ENCODE results near the gene CAMK2D.

CAMK2D gene

GRCh38 chr4:113637823-113638561 lies 123.5 kb downstream of the CAMK2D start:
- no peak for DNase-seq (ENCODE audit: low read depth)

GRCh38 chr4:113637363-113637762 lies 124.2 kb downstream of the CAMK2D start:
- no peak for DNase-seq (ENCODE audit: low read depth)

DNA sequence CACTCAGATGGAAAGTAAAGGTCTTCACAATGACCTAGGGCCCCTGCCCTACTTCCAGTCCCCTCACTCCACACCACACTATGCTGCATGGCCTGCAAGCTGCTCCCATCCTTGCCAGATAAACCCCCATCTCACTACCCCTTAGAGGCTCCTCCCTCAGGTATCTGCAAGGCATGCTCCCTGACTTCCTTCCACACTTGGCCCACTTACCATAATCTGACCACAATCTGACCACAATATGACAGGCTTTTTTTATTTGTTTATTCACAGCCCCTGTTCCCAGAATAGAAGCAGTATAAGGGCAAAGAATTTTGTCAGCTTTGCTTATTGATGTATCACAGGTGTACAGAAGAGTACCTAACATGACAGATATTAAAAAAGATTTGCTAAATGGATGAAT lies 124.7 kb downstream of the CAMK2D start:
- DNase-seq (ENCODE audit: low read depth) = no peak

DNA sequence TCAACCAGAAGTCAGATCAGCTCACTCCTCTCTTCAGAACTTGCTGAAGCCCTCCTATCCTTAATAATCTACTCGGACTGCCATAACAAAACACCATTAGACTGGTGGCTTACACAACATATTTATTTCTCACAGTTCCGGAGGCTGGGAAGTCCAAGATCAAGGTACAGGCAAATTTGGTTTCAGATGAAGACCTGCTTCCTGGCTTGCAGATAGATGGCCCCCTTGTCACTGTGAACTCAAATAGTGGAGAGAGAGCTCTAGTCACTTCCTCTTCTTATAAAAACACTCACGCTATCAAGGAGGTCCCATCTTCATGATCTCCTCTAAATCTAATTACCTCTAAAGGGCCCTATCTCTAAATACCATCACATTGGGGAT lies 125.1 kb downstream of the CAMK2D start:
- no peak for DNase-seq (ENCODE audit: low read depth)

GRCh38 chr4:113635739-113636437 lies 125.7 kb downstream of the CAMK2D start:
- DNase-seq (ENCODE audit: low read depth) = no peak

GRCh38 chr4:113634081-113634969 lies 127.2 kb downstream of the CAMK2D start:
- DNase-seq (ENCODE audit: low read depth) = no peak

DNA sequence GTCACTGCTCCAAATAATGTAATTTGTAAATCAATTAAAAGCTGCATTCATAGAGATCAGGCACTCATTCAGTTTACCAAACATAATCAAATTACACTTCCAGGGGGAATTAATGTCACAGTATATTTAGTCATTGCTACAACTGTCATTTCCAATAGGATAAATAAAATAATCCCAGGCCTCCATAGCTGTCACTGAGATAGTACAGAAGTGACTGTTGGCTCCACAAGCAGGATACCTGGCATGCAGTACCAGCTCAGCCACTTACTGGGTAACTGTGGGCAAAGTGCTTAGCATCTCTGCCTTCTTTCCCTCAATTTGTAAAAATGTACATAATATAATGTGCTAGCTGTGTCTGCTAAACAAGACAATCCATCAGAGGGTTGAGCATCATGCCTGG lies 128.1 kb downstream of the CAMK2D start:
- no peak for DNase-seq (ENCODE audit: low read depth)

- no peak for DNase-seq (ENCODE audit: low read depth)
These were observed 132.8 kb downstream of the CAMK2D start for GRCh38 chr4:113628711-113629110.

GRCh38 chr4:113627321-113627720 lies 134.2 kb downstream of the CAMK2D start:
- no peak for DNase-seq (ENCODE audit: low read depth)

GRCh38 chr4:113625902-113626301 lies 135.6 kb downstream of the CAMK2D start:
- no peak for DNase-seq (ENCODE audit: low read depth)

GRCh38 chr4:113623274-113623894 lies 138.2 kb downstream of the CAMK2D start:
- no peak for DNase-seq (ENCODE audit: low read depth)

DNA sequence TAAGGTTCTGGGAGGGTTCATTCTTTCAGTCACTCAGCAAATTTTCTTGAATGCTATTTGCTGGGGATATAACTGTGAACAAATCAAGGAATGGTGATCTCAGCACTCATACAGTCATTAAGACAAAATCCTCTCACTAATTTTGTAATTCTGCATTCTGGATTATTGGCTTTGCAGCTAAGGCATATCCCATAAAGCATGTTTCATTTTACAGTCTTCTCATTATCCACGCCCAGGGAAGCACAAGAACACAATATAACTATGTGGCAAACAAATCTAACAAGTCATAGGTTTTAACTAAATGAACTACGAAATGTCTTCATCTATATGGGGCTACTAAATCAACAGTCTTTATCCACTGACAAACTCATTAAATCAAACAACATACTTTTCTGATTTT lies 139.9 kb downstream of the CAMK2D start:
- DNase-seq (ENCODE audit: low read depth) = no peak

- DNase-seq (ENCODE audit: low read depth) = no peak
These were observed 141.5 kb downstream of the CAMK2D start for GRCh38 chr4:113620032-113620431.

DNA sequence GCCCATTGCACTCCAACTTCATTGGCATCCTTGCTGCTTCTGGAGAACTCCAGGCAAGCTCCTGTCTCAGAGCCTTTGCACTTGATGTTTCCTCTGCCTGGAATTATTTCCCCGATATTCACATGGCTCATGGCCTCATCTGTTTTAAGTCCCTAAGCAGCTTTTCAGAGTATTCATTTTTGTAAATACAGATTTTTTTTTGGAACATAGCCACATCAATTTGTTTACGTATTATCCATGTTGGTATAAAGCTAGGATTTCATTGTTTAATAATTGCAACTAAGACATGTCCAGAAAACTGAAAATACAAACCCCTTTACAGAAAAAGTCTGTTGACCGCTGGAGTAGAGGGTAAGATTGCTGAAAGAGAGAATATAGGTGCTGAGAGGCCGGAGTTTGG lies 142.0 kb downstream of the CAMK2D start:
- no peak for DNase-seq (ENCODE audit: low read depth)

DNA sequence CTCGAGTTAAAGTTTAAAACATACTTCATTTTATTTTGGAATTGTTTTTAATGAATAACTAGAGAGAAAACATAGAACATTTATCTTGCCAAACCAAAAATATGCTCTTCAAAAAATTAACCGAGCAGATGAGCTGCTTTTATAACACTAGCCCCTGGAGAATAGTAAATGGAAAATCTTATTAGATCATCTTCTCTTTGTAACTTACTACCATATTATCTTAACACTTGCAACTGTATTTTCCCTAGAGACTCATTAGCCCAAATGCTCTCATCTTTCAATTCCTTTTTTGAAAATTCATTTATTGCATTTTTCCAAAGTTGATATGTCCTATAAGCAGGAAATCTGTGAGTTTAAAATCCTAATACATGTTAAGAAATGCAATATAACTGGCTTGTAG lies 143.3 kb downstream of the CAMK2D start:
- DNase-seq (ENCODE audit: low read depth) = no peak

- DNase-seq (ENCODE audit: low read depth) = no peak
These were observed 144.3 kb downstream of the CAMK2D start for GRCh38 chr4:113617195-113617594.

- DNase-seq (ENCODE audit: low read depth) = no peak
These were observed 145.1 kb downstream of the CAMK2D start for GRCh38 chr4:113616443-113616842.

- no peak for DNase-seq (ENCODE audit: low read depth)
These were observed 147.1 kb downstream of the CAMK2D start for GRCh38 chr4:113614414-113614813.

DNA sequence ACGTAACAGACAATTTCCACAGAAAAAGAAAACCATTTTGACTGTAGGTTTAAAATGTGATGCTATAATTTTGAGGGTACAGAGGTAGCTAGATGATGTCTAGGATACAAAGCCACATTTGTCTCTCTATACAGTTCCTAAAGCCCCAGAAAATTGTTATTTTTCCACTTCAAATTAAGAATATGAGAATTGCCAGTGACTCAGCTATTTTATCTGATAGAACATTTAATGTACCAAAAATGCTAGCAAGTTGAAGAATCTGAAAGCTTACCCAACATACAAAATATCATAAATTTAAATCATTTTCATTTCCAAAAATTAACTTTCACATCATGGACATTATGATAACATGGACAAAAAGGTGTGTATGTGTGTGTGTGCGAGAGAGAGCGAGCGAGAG lies 148.0 kb downstream of the CAMK2D start:
- no peak for DNase-seq (ENCODE audit: low read depth)

DNA sequence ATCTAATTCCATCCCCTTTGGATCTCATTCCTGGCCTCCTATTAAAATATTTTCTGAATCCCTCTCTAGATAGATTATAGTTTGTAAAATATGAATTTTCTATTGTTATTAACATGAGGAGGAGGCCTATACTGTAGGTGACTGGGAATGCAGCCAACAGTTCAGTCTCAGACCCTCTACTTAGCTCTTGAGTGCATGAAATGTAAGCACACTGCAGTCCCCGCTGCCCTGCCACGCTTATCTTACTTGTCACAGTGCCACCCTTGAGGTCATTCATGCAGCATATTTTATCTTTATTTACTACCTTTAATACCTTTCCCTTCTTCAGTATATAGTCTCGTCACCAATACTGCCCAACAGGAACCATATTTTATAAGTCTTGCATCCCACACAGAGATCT lies 151.0 kb downstream of the CAMK2D start:
- DNase-seq (ENCODE audit: low read depth) = no peak

GRCh38 chr4:113607998-113608397 lies 153.5 kb downstream of the CAMK2D start:
- DNase-seq (ENCODE audit: low read depth) = no peak

DNA sequence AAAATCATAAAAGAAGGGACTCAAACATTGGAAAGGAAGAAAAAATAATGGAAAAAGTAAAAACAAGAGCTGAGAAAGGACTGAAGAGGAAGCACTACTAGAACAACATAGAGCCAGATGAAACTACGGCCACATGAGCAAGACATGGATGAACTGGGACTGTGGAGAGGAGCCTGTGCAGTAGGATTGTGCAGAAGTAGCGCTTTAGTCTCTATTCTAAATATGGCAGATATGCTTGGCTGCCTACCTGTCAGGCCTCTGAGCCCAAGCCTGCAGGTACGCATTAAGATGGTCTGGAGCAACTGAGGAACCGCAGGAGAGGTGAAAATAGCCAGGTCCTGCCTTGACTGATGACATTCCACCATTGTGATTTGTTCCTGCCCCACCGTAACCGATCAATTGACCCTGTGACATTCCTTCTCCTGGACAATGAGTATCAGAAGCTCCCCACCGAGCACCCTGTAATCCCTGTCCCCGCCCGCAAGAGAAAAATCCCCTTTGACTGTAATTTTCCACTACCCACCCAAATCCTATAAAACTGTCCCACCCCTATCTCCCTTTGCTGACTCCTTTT lies 154.3 kb downstream of the CAMK2D start:
- DNase-seq (ENCODE audit: low read depth) = no peak
